Muscle layer of colon (tissue), 2 donors: ENCODE results near the gene SLC23A2.

Experiments used
- H3K27ac ChIP-seq: one replicate; pipeline ENCODE4 v1.7.0; 2013; ENCODE audit warnings: low read depth, mild to moderate bottlenecking, low read length, moderate library complexity
- H3K27me3 ChIP-seq, 2 donors: one replicate each; pipeline ENCODE4 v1.7.0; 2013; ENCODE audit warnings: low read length in 2 of 2, mild to moderate bottlenecking in 2 of 2; ENCODE audit not compliant: insufficient read depth in 2 of 2, control insufficient read depth in 1 of 2
- H3K36me3 ChIP-seq: one replicate; pipeline ENCODE4 v1.7.0; 2013; ENCODE audit warnings: mild to moderate bottlenecking, low read length; ENCODE audit not compliant: insufficient read depth
- H3K4me1 ChIP-seq: one replicate; pipeline ENCODE4 v1.7.0; 2013; ENCODE audit warnings: mild to moderate bottlenecking, low read length; ENCODE audit not compliant: insufficient read depth
- H3K4me3 ChIP-seq, 2 donors: one replicate each; pipeline ENCODE4 v1.7.0; 2013; ENCODE audit warnings: low read length in 2 of 2, low read depth in 1 of 2, mild to moderate bottlenecking in 1 of 2, moderate library complexity in 1 of 2
- H3K9ac ChIP-seq: one replicate; pipeline ENCODE4 v1.7.0; 2013; ENCODE audit warnings: low read length
- H3K9me3 ChIP-seq: one replicate; pipeline ENCODE4 v1.7.0; 2013; ENCODE audit warnings: mild to moderate bottlenecking, low read length
- donor health status: abdominal sarcoma.
- donor health status: Adenocarcinoma of cecum.

SLC23A2 gene

DNA sequence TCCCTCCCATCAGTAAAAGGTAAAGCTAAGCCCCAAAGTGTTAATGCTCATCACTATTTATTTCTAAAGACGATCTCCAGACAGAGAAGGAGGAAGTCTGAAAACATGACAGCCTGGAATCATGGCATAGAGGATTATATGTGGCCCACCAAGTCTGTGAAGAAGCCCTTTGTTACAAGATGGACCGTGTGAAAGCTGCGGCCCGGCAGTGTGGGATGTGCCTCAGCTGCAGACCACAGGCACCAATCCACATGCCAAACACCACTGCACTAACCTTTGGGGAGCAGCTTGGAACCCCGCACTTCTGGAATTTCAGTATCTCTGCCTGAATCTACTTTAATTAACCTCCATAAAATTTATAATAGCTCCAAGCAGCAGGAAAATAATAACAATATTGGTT is 90.4 kb downstream of the SLC23A2 start:
- Histone ChIP-seq H3K27ac (no peak overlapping the region), H3K9ac (no peak overlapping the region), H3K36me3 (peaks cover 4% of the 10 kb centered on the region)

DNA sequence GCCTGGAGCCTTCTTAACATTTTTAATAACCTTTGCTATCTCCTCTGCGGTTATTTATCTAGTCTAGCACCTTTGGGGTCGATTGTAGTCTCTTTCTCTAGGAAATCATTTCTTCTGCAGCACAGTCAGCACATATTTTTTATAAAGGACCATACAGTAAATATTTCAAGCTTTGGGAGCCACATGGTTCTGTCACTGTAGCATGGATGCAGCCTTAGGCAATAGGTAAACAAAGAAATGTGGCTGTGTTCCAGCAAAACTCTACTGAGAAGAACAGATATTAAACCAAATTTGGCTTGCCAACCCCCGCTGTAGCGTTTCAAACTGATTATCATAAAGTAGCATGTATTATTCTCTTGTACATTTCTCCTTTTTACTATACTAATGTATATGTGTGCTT is 95.7 kb downstream of the SLC23A2 start:
- no peaks in the 10 kb centered on the region for H3K4me1 ChIP-seq
- peaks cover 15% of the 10 kb centered on the region for H3K36me3 ChIP-seq
- no peak overlapping the region for H3K9ac ChIP-seq
- H3K27me3 ChIP-seq: no peaks in the 10 kb centered on the region
- no peaks in the 10 kb centered on the region for H3K9me3 ChIP-seq
- H3K4me3 ChIP-seq: no peak overlapping the region
- H3K27ac ChIP-seq: no peak overlapping the region

More for the DNA sequence above, 90.4 kb downstream of the SLC23A2 start:
- H3K27me3 ChIP-seq: no peaks in the 10 kb centered on the region
- no peaks in the 10 kb centered on the region for H3K4me1 ChIP-seq
- no peak overlapping the region for H3K4me3 ChIP-seq
- H3K9me3 ChIP-seq: no peaks in the 10 kb centered on the region

DNA sequence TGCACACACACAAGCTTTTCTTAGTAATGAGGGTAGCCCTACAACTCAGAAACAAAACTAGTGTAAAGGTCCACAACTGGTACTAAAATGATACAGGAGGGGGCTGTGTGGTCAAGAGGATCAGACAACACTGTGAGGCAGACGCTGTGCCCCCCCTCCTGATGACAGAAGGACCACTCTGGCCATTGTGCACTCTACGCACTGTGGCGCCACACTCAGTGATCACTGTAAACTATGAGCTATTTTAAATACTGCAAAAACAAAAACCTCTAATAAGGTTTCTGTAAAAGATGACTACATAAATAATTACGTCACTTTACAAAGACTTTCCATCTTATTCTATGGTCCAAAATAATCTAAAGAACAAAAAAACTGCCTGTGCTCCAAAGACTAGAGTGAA is 96.1 kb downstream of the SLC23A2 start:
- Histone ChIP-seq H3K4me1 (no peaks in the 10 kb centered on the region), H3K9me3 (no peaks in the 10 kb centered on the region), H3K4me3 (no peak overlapping the region), H3K9ac (no peak overlapping the region), H3K27me3 (no peaks in the 10 kb centered on the region), H3K27ac (no peak overlapping the region), H3K36me3 (peaks cover 18% of the 10 kb centered on the region)

DNA sequence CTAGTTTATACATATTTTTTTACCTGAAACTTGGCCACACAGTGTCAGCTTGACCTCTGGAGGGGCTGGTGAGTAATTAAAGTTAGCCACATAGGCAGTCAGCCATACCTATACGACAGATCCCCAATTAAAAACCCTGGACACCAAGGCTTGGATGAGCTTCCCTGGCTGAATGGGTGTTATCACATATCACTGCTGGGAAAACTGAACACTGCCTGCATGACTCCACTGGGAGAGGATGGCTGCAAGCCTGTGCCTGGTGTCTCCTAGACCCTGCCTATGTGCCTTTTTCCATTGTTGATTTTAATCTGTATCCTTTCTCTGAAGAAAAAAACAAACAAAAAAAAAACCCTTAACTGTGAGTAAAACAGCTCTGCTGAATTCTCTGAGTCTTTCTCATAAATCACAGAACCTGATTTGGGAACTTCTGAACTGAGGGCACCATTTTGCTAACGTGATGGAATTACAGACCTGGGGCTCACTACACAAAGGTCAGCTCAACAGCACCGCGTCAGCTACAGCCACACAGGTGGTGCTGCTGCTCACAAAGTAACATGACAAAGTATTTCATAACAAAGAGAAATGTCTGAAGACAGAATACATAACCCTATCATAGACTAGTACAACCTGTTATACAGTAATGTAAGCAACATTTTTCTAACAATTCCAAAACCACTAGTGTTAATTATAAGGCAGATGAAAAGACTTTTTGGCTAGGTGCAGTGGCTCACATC is 97.0 kb downstream of the SLC23A2 start:
- H3K27me3 ChIP-seq: no peaks in the 10 kb centered on the region
- H3K9ac ChIP-seq: no peak overlapping the region
- H3K4me1 ChIP-seq: no peaks in the 10 kb centered on the region
- no peak overlapping the region for H3K27ac ChIP-seq
- no peak overlapping the region for H3K4me3 ChIP-seq
- H3K36me3 ChIP-seq: peaks cover 22% of the 10 kb centered on the region
- no peaks in the 10 kb centered on the region for H3K9me3 ChIP-seq

DNA sequence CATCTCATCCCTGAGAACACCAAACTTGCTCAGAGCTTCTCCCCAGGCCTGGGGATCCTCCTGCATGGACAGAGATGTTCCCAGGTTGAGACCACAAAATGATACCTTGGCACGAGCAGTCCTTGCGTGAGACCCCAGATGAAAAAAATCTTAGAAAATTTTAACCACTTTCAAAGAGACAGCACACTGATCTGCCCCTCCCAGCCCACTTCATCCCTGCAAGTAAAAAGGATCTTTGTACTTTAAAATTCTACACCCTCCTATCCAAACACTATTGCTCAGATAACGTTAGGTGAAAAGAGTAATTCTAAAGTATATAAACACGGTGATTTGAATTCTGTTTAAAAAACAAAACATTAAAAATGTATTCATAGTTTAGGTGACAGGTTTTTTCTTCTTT is 98.5 kb downstream of the SLC23A2 start:
- H3K27me3 ChIP-seq: no peaks in the 10 kb centered on the region
- no peaks in the 10 kb centered on the region for H3K9me3 ChIP-seq
- no peak overlapping the region for H3K9ac ChIP-seq
- peaks cover 30% of the 10 kb centered on the region for H3K36me3 ChIP-seq
- H3K4me1 ChIP-seq: no peaks in the 10 kb centered on the region
- no peak overlapping the region for H3K4me3 ChIP-seq
- H3K27ac ChIP-seq: no peak overlapping the region

DNA sequence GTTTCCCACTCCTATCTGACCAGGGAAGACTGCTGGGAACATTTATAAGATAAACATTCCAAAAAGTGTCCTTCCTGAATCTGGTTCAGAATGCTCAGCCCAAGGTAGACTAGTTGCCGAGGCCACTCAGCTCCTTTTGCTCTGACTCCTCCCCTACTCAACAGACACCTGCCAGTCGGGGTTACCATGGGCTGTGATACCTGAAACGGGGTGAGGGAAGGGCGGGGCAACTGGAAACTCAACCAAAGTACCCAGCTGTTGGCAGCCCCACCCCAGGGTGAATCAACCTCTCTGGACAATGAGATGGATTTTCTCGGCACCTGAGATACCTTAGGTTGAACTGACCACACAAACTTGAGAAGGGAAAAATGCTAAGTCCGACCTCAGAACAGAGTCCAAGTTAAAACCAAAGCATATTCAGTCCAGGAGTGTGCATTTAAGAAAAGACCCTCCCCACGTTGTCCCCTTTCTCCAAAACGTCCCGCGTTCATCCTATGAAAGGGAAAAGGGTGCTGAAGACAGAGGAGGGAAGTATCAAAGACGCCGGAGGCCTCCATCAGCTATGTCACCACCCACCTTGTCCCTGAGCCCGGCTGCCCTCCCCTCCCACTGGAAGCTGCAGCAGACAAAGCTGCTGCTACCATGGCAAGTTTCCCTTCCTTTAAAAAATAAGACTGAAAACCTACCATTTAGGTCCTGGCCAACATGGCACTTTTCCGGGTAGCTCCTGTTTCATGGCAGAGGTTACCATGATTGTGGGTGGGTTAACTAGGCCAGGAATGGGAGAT is 100.1 kb downstream of the SLC23A2 start:
- H3K27me3 ChIP-seq: no peaks in the 10 kb centered on the region
- H3K9me3 ChIP-seq: no peaks in the 10 kb centered on the region
- no peak overlapping the region for H3K9ac ChIP-seq
- peaks cover 30% of the 10 kb centered on the region for H3K36me3 ChIP-seq
- no peaks in the 10 kb centered on the region for H3K4me1 ChIP-seq
- no peak overlapping the region for H3K27ac ChIP-seq
- H3K4me3 ChIP-seq: no peak overlapping the region

DNA sequence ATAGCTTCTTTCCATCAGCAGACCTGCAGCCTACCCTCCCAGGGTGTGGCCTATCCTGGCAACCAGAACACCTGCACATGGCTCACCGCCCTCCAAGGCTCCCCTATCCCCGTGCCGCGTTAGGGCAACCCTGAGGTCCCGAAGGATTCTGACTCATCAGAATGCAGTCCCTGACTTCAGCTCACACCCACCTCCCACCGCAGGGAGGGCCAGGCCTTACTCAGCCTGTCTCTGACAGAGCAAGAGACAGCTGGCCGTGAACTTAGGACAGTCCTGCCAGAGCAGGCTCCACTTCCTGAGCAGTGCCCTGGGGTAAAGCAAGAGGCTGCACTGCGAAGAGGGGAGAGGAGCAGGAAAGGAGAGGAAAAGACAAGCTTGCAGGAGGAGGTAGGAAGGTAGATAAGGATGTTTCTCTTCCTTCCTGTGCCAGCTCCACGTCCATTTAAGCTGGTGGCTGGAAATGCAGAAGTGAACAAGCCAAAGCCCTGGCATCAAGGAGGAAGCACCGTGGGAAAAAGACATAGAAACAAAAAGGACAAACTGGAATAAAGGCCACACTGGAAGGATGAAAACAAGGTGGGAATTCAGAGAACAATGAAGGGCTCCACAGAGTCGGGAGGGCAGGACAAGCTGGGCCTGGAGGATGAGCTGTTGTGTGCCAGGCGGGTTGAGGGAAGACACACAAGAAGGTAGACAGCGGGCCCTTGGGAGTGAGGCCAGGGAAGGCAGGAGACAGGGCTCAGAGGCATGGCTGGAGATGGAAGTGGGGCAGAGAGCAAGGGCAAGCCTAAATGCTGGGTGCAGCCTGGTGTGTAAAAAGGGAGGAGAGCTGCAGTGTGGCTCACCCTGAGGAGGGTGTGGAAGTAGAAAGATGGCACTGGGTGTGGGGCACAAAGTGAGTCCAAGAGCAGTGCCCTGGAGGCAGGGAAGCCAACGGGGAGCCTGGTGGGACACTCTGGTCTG is 102.7 kb downstream of the SLC23A2 start:
- no peak overlapping the region for H3K27ac ChIP-seq
- no peaks in the 10 kb centered on the region for H3K4me1 ChIP-seq
- no peak overlapping the region for H3K9ac ChIP-seq

DNA sequence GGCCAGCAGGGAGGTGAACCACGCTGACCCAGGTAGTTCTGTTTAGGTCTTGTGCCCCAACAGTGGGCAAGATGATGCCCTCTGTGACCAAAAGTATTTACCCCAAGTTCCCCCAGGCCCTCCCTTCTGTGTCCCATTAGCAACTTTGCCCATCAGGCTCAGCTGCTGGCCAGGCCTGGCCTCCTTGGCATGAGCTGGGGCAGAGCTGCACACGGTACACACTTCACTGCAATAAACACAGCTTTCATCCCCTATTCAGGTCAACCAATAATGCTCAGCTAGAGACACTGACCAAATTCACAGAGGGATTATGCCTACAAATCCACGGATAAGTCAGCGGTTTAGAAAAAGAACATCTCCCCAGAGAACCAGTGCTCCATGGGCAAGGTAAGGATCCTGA is 103.7 kb downstream of the SLC23A2 start:
- no peak overlapping the region for H3K9ac ChIP-seq
- no peaks in the 10 kb centered on the region for H3K4me1 ChIP-seq
- H3K4me3 ChIP-seq: no peak overlapping the region
- no peaks in the 10 kb centered on the region for H3K9me3 ChIP-seq
- H3K27ac ChIP-seq: no peak overlapping the region
- no peaks in the 10 kb centered on the region for H3K27me3 ChIP-seq
- H3K36me3 ChIP-seq: peaks cover 30% of the 10 kb centered on the region

More for the DNA sequence above, 102.7 kb downstream of the SLC23A2 start:
- Histone ChIP-seq H3K27me3 (no peaks in the 10 kb centered on the region), H3K4me3 (no peak overlapping the region), H3K36me3 (peaks cover 30% of the 10 kb centered on the region), H3K9me3 (no peaks in the 10 kb centered on the region)

DNA sequence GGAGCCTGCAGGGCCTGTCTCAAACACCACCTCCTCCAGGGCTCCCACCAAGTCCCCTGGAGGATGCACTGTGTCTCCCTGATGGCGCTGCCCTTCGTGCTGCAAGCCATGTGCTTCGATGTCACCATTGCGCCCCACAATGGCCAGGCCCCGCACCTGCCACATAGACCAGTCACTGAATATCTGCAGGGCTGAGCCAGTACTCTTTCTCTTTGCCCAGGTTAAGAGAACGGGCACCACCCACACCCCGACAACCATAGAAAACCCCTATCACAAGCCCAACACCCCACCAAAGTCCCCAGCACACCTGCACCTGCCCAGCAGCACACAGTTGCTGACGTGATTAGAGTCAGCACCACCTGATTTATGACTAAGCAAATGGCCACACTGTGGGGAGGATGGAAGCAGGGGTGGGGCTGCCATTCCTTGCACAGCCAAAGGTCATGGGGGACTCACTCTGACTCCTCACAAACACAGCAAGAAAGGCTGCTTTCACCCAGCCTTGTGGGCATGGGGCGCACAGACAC is 104.3 kb downstream of the SLC23A2 start:
- Histone ChIP-seq H3K9ac (no peak overlapping the region), H3K27ac (no peak overlapping the region), H3K4me1 (no peaks in the 10 kb centered on the region), H3K27me3 (no peaks in the 10 kb centered on the region), H3K36me3 (peaks cover 30% of the 10 kb centered on the region), H3K9me3 (no peaks in the 10 kb centered on the region), H3K4me3 (no peak overlapping the region)

DNA sequence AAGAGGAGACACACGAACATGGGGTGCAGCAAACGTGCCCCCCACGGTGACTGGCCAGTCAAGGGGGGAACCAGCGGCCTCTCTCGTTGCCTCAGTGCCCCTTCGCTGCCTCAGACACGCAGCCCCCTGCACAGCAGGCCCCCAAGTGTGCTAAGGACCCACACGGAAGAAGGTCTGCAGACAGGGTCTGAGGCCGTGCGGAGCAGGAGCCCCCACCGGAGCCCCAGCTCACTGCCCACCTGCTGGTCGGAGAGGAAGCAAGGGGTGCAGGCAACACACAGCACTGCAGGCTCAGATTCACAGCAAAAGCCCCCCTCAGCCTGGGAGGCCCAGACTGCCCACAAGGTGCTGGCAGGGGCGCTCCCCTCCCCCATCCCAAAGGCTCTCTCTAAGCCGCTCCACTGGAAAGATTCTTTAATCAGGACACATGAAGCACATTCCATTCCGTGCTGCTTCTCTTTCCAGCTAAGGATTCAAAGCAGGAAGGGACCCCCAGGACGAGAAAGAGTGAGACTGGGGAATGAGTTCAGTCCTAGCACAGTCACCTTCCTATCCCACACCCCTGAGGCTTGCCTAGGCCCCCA is 105.1 kb downstream of the SLC23A2 start:
- H3K4me1 ChIP-seq: no peaks in the 10 kb centered on the region
- H3K36me3 ChIP-seq: peaks cover 21% of the 10 kb centered on the region
- no peak overlapping the region for H3K9ac ChIP-seq

More for the DNA sequence above, 105.1 kb downstream of the SLC23A2 start:
- H3K27ac ChIP-seq: no peak overlapping the region
- no peak overlapping the region for H3K4me3 ChIP-seq
- H3K9me3 ChIP-seq: no peaks in the 10 kb centered on the region
- H3K27me3 ChIP-seq: no peaks in the 10 kb centered on the region
